MCF 10A (cell line): ENCODE data around the gene ESRRG. TPM values are rescaled to one million over a fixed set of nuclear protein-coding genes. Genes with fewer than 3 reads are reported as not detected.
"Not testable (repeated sequence)": the region's sequence is repeated elsewhere in the genome, so short reads cannot be mapped to it uniquely, and the experiment has no call there.

Experiments
- BruUV-seq: library from RNA; stranded (reverse); fragments of 400-500 nt; replicated peaks from 2 replicates; lab custom pipeline; 2021; lab: Mats Ljungman, UMichigan
- CTCF ChIA-PET: fragments of 300-600 bp; sonication (Branson Sonifier 250); formaldehyde crosslinking; extraction: SDS; loops from one replicate; lab custom pipeline; 2021; ENCODE audit warnings: antibody characterized with exemption, inconsistent platforms; lab: Yijun Ruan, JAX
- POLR2A ChIA-PET: fragments of 300-600, 350-650 bp; sonication (Branson Sonifier 250); formaldehyde crosslinking; extraction: SDS; loops from one replicate; lab custom pipeline; 2020; ENCODE audit warnings: antibody characterized with exemption, inconsistent platforms; lab: Yijun Ruan, JAX
- DNase-seq: peaks from one replicate; pipeline ENCODE4 v3.0.0-alpha.2; 2018; ENCODE audit not compliant: unreplicated experiment
- H3K27ac Mint-ChIP-seq: one replicate; pipeline ENCODE4 v1.8.0; 2022; ENCODE audit warnings: mild to moderate bottlenecking, low read depth, mixed read lengths; ENCODE audit not compliant: unreplicated experiment
- H3K27me3 Mint-ChIP-seq: one replicate; pipeline ENCODE4 v1.8.0; 2022; ENCODE audit warnings: mixed read lengths; ENCODE audit not compliant: insufficient read depth, unreplicated experiment
- H3K36me3 Mint-ChIP-seq: one replicate; pipeline ENCODE4 v1.8.0; 2022; ENCODE audit warnings: mild to moderate bottlenecking, moderate library complexity, mixed read lengths; ENCODE audit not compliant: insufficient read depth, unreplicated experiment
- H3K4me1 Mint-ChIP-seq: one replicate; pipeline ENCODE4 v1.8.0; 2022; ENCODE audit warnings: mixed read lengths; ENCODE audit not compliant: insufficient read depth, unreplicated experiment
- H3K4me3 Mint-ChIP-seq: one replicate; pipeline ENCODE4 v1.8.0; 2022; ENCODE audit warnings: mild to moderate bottlenecking, moderate library complexity, mixed read lengths; ENCODE audit not compliant: unreplicated experiment
- H3K9me3 Mint-ChIP-seq: one replicate; pipeline ENCODE4 v1.8.0; 2022; ENCODE audit warnings: mixed read lengths; ENCODE audit not compliant: unreplicated experiment
- CTCF ChIP-seq: fragments of 200-600 bp; IDR thresholded peaks from one replicate; pipeline ENCODE4 v1.8.0; 2022; ENCODE audit warnings: antibody characterized with exemption, mild to moderate bottlenecking; ENCODE audit not compliant: unreplicated experiment
- intact Hi-C: fragments of 100-400 bp; cut with micrococcal nuclease; formaldehyde crosslinking; loops from 2 replicates; pipeline ENCODE4 v1.14.1; 2022
- total RNA-seq: library from RNA; stranded (reverse); gene quantifications from 2 replicates; pipeline ENCODE4 v1.2.3, GENCODE V29; 2022

ESRRG gene
- total RNA-seq, 1 experiment from 2014 or later, result 0.44 TPM

- H3K27me3 Mint-ChIP-seq, result peaks cover 98% of the 10 kb centered on the region
Observed at GRCh38 chr1:216710598-216711333, 12.5 kb downstream of the ESRRG start.

DNA sequence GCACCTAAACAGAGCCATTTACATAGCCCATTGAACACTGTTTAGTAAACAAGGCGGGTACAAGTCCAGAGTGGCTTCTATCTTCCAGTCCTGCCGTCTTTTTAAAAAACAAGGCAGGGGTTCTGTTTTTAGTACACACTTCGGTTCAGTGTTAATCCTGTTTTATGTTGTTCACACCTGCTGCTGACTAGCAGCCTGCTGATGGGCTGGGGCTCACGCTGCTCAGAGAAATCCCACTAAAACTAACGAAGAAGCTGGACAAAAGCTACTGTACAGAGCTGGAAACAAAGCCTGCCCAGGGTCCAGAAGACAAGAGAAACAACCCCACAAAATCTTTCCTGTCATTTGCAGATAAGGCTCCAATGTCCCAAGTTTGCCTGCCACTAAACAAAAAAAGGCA is 13.2 kb downstream of the ESRRG start:
- BruUV-seq, result no TSS peak
- POLR2A ChIA-PET, result interaction anchor here (0.6 kb wide), 1 partner anchor 143 kb away, joined by 5 read pairs; no protein-coding TSS in a partner anchor
- H3K27me3 Mint-ChIP-seq, result peaks cover 100% of the 10 kb centered on the region

More at GRCh38 chr1:216710598-216711333, 12.5 kb downstream of the ESRRG start:
- CTCF ChIA-PET, result interaction anchor here (0.6 to 0.8 kb wide), 5 partner anchors 23 to 1476 kb away, joined by 3 to 4 read pairs (median 3); no protein-coding TSS in a partner anchor
- Mint-ChIP-seq H3K4me1 (no peaks in the 10 kb centered on the region), H3K9me3 (no peaks in the 10 kb centered on the region), H3K27ac (no peak overlapping the region), H3K36me3 (no peaks in the 10 kb centered on the region), H3K4me3 (no peak overlapping the region)
- BruUV-seq, result no TSS peak
- DNase-seq, result no peak
- TF ChIP-seq CTCF, result no peak
- POLR2A ChIA-PET, result interaction anchor here (0.6 kb wide), 1 partner anchor 143 kb away, joined by 5 read pairs; no protein-coding TSS in a partner anchor
- intact Hi-C loops, result no loop called here

DNA sequence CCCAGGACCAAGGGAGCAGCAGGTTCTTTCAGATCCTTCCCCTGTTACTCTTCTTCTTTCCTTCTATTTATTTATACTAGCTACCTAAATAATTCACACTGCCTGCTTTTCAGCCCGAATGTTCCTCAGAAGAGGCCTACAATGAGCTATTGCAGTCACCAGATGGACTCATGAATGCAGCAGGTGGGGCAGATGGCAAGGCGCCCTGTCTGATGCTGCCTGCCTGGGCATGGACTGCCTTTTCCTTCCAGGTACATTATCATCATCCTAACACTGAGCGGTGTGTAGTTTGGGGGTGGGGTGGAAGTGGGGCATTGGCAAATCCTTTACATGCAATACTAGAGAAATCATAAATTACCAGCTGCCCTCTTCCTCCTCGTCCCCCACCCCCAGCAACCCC is 17.6 kb downstream of the ESRRG start:
- H3K4me3 Mint-ChIP-seq, result no peak overlapping the region
- BruUV-seq, result no TSS peak
- no peak for DNase-seq
- peaks cover 95% of the 10 kb centered on the region for H3K27me3 Mint-ChIP-seq
- CTCF ChIA-PET, result interaction anchor here (0.6 to 0.7 kb wide), 2 partner anchors 454 to 482 kb away, joined by 3 read pairs; no protein-coding TSS in a partner anchor
- H3K4me1 Mint-ChIP-seq, result no peaks in the 10 kb centered on the region
- no peaks in the 10 kb centered on the region for H3K36me3 Mint-ChIP-seq
- POLR2A ChIA-PET, result no interaction called here
- H3K9me3 Mint-ChIP-seq, result no peaks in the 10 kb centered on the region
- intact Hi-C loops, result loop anchor here (5.0 kb wide), 1 partner anchor 173 kb away; no protein-coding TSS in a partner anchor
- H3K27ac Mint-ChIP-seq, result no peak overlapping the region
- no peak for TF ChIP-seq CTCF

More for the DNA sequence above, 13.2 kb downstream of the ESRRG start:
- intact Hi-C loops, result no loop called here
- no peak overlapping the region for H3K27ac Mint-ChIP-seq
- no peak for TF ChIP-seq CTCF
- no peaks in the 10 kb centered on the region for H3K4me1 Mint-ChIP-seq
- no peaks in the 10 kb centered on the region for H3K9me3 Mint-ChIP-seq
- H3K4me3 Mint-ChIP-seq, result no peak overlapping the region
- no peak for DNase-seq
- no peaks in the 10 kb centered on the region for H3K36me3 Mint-ChIP-seq
- CTCF ChIA-PET, result interaction anchor here (0.8 to 1.0 kb wide), 2 partner anchors 10 to 1477 kb away, joined by 3 to 4 read pairs; no protein-coding TSS in a partner anchor

DNA sequence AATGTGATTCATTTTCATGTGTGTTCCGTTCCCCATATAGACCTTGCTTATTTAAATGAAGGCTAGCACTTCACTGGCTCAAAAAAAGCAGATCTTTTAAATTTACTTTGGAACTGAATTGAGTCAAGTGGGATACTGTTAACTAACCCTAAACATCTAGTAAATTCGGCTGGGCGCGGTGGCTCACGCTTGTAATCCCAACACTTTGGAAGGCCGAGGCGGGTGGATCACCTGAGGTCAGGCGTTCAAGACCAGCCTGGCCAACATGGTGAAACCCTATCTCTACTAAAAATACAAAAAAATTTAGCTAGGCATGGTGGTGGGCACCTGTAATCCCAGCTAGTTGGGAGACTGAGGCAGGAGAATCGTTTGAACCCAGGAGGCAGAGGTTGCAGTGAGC is 19.2 kb downstream of the ESRRG start:
- H3K27me3 Mint-ChIP-seq, result peaks cover 95% of the 10 kb centered on the region
- H3K27ac Mint-ChIP-seq, intact Hi-C loops, H3K4me3 Mint-ChIP-seq, BruUV-seq, CTCF ChIA-PET, H3K36me3 Mint-ChIP-seq, H3K4me1 Mint-ChIP-seq, POLR2A ChIA-PET, DNase-seq, H3K9me3 Mint-ChIP-seq: not testable (repeated sequence)
